Nephron progenitor cell (in vitro differentiated cells): ENCODE measurements around the gene IQCN.
A peak's percentile ranks its signal among the peaks of the same experiment; 100 is the strongest.

Source experiments
- DNase-seq: peaks from one replicate; pipeline ENCODE4 v3.0.0; 2021
- H3K27ac Mint-ChIP-seq: 2 replicates; pipeline ENCODE4 v1.8.0; 2021; ENCODE audit warnings: mild to moderate bottlenecking, moderate library complexity, mixed read lengths
- H3K27me3 Mint-ChIP-seq: 2 replicates; pipeline ENCODE4 v1.8.0; 2021; ENCODE audit warnings: mild to moderate bottlenecking, low read depth, mixed read lengths; ENCODE audit not compliant: poor library complexity
- H3K36me3 Mint-ChIP-seq: 2 replicates; pipeline ENCODE4 v1.8.0; 2021; ENCODE audit warnings: low read depth, mixed read lengths
- H3K4me1 Mint-ChIP-seq: 2 replicates; pipeline ENCODE4 v1.8.0; 2021; ENCODE audit warnings: mixed read lengths
- H3K4me3 Mint-ChIP-seq: 2 replicates; pipeline ENCODE4 v1.8.0; 2021; ENCODE audit warnings: mild to moderate bottlenecking, moderate library complexity, mixed read lengths
- H3K9me3 Mint-ChIP-seq: 2 replicates; pipeline ENCODE4 v1.8.0; 2021; ENCODE audit warnings: mild to moderate bottlenecking, moderate library complexity, mixed read lengths
- CTCF ChIP-seq: fragments of 200-600 bp; sonication (generic); IDR thresholded peaks from 2 replicates; pipeline ENCODE4 v1.5.0; 2021; ENCODE audit warnings: antibody characterized with exemption

Gene IQCN

GRCh38 chr19:18320865-18321733 lies 46.8 kb upstream of the IQCN start:
- H3K27ac Mint-ChIP-seq: no peak overlapping the region
- H3K9me3 Mint-ChIP-seq: no peaks in the 10 kb centered on the region
- peaks cover 6% of the 10 kb centered on the region for H3K36me3 Mint-ChIP-seq
- H3K4me3 Mint-ChIP-seq: peak overlapping the region; percentile 84
- TF ChIP-seq CTCF: no peak
- H3K27me3 Mint-ChIP-seq: peaks cover 6% of the 10 kb centered on the region
- DNase-seq: no peak
- peaks cover 51% of the 10 kb centered on the region for H3K4me1 Mint-ChIP-seq

GRCh38 chr19:18319591-18320135 lies 45.4 kb upstream of the IQCN start:
- H3K4me1 Mint-ChIP-seq: peaks cover 51% of the 10 kb centered on the region
- DNase-seq: no peak
- H3K9me3 Mint-ChIP-seq: no peaks in the 10 kb centered on the region
- TF ChIP-seq CTCF: no peak
- H3K4me3 Mint-ChIP-seq: peak overlapping the region; percentile 54
- peak overlapping the region; percentile 59 for H3K27ac Mint-ChIP-seq
- H3K27me3 Mint-ChIP-seq: peaks cover 6% of the 10 kb centered on the region
- H3K36me3 Mint-ChIP-seq: peaks cover 6% of the 10 kb centered on the region

DNA sequence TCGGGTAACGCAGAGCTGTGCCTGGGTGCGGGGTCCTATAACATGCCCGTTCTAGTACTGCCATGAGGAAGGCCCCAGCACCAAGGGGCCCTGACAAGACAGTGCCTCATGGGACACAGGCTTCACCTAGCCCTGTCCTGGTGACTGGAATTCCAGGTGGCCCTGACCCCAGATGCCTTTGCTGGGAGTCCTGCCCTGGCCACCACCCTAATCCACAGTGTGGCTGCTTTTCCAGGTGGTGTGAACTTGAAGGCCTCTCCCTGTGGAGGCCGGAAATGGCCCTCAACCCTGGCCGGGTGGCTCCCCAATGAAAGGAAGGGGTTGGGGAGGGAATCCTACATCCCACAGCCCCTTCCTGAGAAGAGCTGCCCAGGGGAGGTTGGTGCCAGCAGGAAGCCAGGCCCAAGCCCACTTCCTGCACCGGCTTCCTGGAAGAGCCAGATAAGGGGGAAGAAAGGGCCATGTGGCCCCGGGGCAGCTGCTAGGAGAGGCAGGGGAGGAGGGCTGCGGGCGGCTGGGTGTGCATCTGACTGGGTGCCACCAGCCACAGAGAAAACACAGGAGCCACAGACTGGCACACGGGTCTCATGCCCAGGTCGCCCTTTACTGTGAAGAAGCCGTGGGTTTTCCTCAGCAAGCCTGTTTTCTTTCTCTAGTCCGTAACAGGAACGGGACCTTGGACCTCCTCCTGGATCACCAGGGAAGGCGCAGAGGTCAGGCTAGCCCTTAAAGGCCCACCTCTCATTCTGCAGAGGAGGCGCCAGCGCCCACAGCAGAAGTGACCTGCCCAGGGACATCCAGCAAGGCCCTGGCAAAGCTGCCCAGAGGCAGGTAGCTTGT lies 43.9 kb upstream of the IQCN start:
- Mint-ChIP-seq H3K36me3 (peaks cover 11% of the 10 kb centered on the region), H3K4me1 (peaks cover 40% of the 10 kb centered on the region), H3K27ac (peak overlapping the region; percentile 80), H3K9me3 (no peaks in the 10 kb centered on the region), H3K27me3 (peaks cover 6% of the 10 kb centered on the region), H3K4me3 (no peak overlapping the region)
- no peak for TF ChIP-seq CTCF
- no peak for DNase-seq

GRCh38 chr19:18313398-18313797 lies 39.1 kb upstream of the IQCN start:
- Mint-ChIP-seq H3K27ac (no peak overlapping the region), H3K27me3 (peaks cover 3% of the 10 kb centered on the region), H3K4me1 (peaks cover 6% of the 10 kb centered on the region), H3K36me3 (peaks cover 11% of the 10 kb centered on the region), H3K4me3 (no peak overlapping the region), H3K9me3 (no peaks in the 10 kb centered on the region)
- no peak for TF ChIP-seq CTCF
- no peak for DNase-seq

GRCh38 chr19:18312092-18312534 lies 37.9 kb upstream of the IQCN start:
- Mint-ChIP-seq H3K9me3 (no peaks in the 10 kb centered on the region), H3K4me1 (peaks cover 8% of the 10 kb centered on the region), H3K27me3 (no peaks in the 10 kb centered on the region), H3K36me3 (peaks cover 17% of the 10 kb centered on the region), H3K4me3 (no peak overlapping the region), H3K27ac (no peak overlapping the region)
- no peak for DNase-seq
- no peak for TF ChIP-seq CTCF
